ENCODE results near the gene NTRK3.

The NTRK3 gene

GRCh38 chr15:88256279-88257230, at the start of gene NTRK3:
NTRK3 (minus strand) TSS chr15:88256739; CDS start chr15:88256153, 586 bp downstream.
- DNase-seq, result no peak

- DNase-seq, result no peak
Measured at GRCh38 chr15:88303395-88303794, 46.9 kb upstream of the NTRK3 start.

- no peak for DNase-seq
Measured at GRCh38 chr15:88302373-88302772, 45.8 kb upstream of the NTRK3 start.

- no peak for DNase-seq
Measured at GRCh38 chr15:88301311-88301710, 44.8 kb upstream of the NTRK3 start.

GRCh38 chr15:88300861-88301260, 44.3 kb upstream of the NTRK3 start:
- DNase-seq, result no peak

- DNase-seq, result no peak
Measured at GRCh38 chr15:88300089-88300488, 43.5 kb upstream of the NTRK3 start.

GRCh38 chr15:88299497-88299896, 43.0 kb upstream of the NTRK3 start:
- no peak for DNase-seq

GRCh38 chr15:88288661-88289060, 32.1 kb upstream of the NTRK3 start:
- no peak for DNase-seq

- DNase-seq, result no peak
Measured at GRCh38 chr15:88288206-88288605, 31.7 kb upstream of the NTRK3 start.

GRCh38 chr15:88284318-88284998, 27.9 kb upstream of the NTRK3 start:
- no peak for DNase-seq

GRCh38 chr15:88282614-88283013, 26.1 kb upstream of the NTRK3 start:
- DNase-seq, result no peak

GRCh38 chr15:88276821-88277410, 20.4 kb upstream of the NTRK3 start:
- no peak for DNase-seq

- DNase-seq, result no peak
Measured at GRCh38 chr15:88275804-88276203, 19.3 kb upstream of the NTRK3 start.

- DNase-seq, result peak; percentile 13
Measured at GRCh38 chr15:88274553-88275460, 18.3 kb upstream of the NTRK3 start.

- no peak for DNase-seq
Measured at GRCh38 chr15:88272421-88272820, 15.9 kb upstream of the NTRK3 start.

GRCh38 chr15:88269356-88270062, 13.0 kb upstream of the NTRK3 start:
- no peak for DNase-seq

- no peak for DNase-seq
Measured at GRCh38 chr15:88267720-88268119, 11.2 kb upstream of the NTRK3 start.

- DNase-seq, result no peak
Measured at GRCh38 chr15:88266170-88266569, 9.6 kb upstream of the NTRK3 start.

- DNase-seq, result no peak
Measured at GRCh38 chr15:88264622-88265021, 8.1 kb upstream of the NTRK3 start.

GRCh38 chr15:88262064-88262463, 5.5 kb upstream of the NTRK3 start:
- no peak for DNase-seq

- no peak for DNase-seq
Measured at GRCh38 chr15:88258093-88258641, 1.6 kb upstream of the NTRK3 start.

Measured in GOT3 (cell line).